Smooth muscle cell (in vitro differentiated cells): ENCODE measurements around the gene EVI5. TPM values are rescaled to one million over a fixed set of nuclear protein-coding genes. Genes with fewer than 3 reads are reported as not detected.

Experiments
- DNase-seq: peaks from one replicate; lab custom pipeline; 2025; ENCODE audit not compliant: unreplicated experiment; lab: John Stamatoyannopoulos, UW
- H2AFZ ChIP-seq: fragments of 200-600 bp; sonication (generic); 2 replicates; pipeline ENCODE4 v1.6.0; 2016; ENCODE audit warnings: antibody characterized with exemption, low read depth, mild to moderate bottlenecking
- H3F3A ChIP-seq: fragments of 200-600 bp; sonication (generic); 2 replicates; pipeline ENCODE4 v1.6.0; 2017; ENCODE audit warnings: antibody characterized with exemption, low read depth
- H3K27ac ChIP-seq: fragments of 200-600 bp; sonication (generic); 2 replicates; pipeline ENCODE4 v1.5.1; 2016; ENCODE audit warnings: low read depth, mild to moderate bottlenecking
- H3K27me3 ChIP-seq: fragments of 200-600 bp; sonication (generic); 2 replicates; pipeline ENCODE4 v1.6.1; 2016; ENCODE audit warnings: low read depth, mild to moderate bottlenecking
- H3K36me3 ChIP-seq: fragments of 200-600 bp; sonication (generic); 2 replicates; pipeline ENCODE4 v1.5.1; 2016; ENCODE audit warnings: low read depth
- H3K4me1 ChIP-seq: fragments of 200-600 bp; sonication (generic); 2 replicates; pipeline ENCODE4 v1.5.1; 2016; ENCODE audit warnings: low read depth
- H3K4me2 ChIP-seq: fragments of 200-600 bp; sonication (generic); 2 replicates; pipeline ENCODE4 v1.6.0; 2016; ENCODE audit warnings: mild to moderate bottlenecking
- H3K4me3 ChIP-seq: fragments of 200-600 bp; sonication (generic); 2 replicates; pipeline ENCODE4 v1.5.1; 2016; ENCODE audit warnings: mild to moderate bottlenecking
- H3K79me2 ChIP-seq: fragments of 200-600 bp; sonication (generic); 2 replicates; pipeline ENCODE4 v1.6.0; 2016; ENCODE audit warnings: low read depth, mild to moderate bottlenecking
- H3K9ac ChIP-seq: fragments of 200-600 bp; sonication (generic); 2 replicates; pipeline ENCODE4 v1.6.0; 2016; ENCODE audit warnings: low read depth
- H3K9me3 ChIP-seq: fragments of 200-600 bp; sonication (generic); replicated peaks from 2 replicates; pipeline ENCODE4 v1.5.1; 2016; ENCODE audit warnings: low read depth
- H4K20me1 ChIP-seq: fragments of 200-600 bp; sonication (generic); 2 replicates; pipeline ENCODE4 v1.6.0; 2016; ENCODE audit warnings: low read depth
- WGBS: methylation state at CpG from one replicate; pipeline ENCODE4 v1.1.7; 2016; ENCODE audit warnings: low lambda C conversion rate; 5-methylcytosine and 5-hydroxymethylcytosine counted together
- polyA plus RNA-seq: library from polyadenylated mRNA; unstranded; fragments of >200 nt; fragmentation: Nextera tagmentation; extraction: Ambion mirVana; gene quantifications from 2 replicates; pipeline ENCODE4 v1.2.1, GENCODE V29; 2016
- small RNA-seq: library from RNA; depleted of rRNA; stranded (forward); fragments of <200 nt; gene quantifications from one replicate; pipeline ENCODE3, GENCODE V24; 2014
- total RNA-seq: library from RNA; depleted of rRNA; stranded (reverse); fragments of >200 nt; gene quantifications from 2 replicates; pipeline ENCODE4 v1.2.3, GENCODE V29; 2014
- TF ChIP-seq, protein P1 (sequence below): fragments of 200-600 bp; sonication (generic); IDR thresholded peaks from 2 replicates; pipeline ENCODE4 v1.5.1; 2017; ENCODE audit warnings: borderline replicate concordance, mild to moderate bottlenecking, antibody characterized with exemption; ENCODE audit not compliant: insufficient read depth, poor library complexity, severe bottlenecking

The EVI5 gene
- total and polyA plus RNA-seq, 2 experiments from 2014 or later, result 35.4 to 47.6 TPM

DNA sequence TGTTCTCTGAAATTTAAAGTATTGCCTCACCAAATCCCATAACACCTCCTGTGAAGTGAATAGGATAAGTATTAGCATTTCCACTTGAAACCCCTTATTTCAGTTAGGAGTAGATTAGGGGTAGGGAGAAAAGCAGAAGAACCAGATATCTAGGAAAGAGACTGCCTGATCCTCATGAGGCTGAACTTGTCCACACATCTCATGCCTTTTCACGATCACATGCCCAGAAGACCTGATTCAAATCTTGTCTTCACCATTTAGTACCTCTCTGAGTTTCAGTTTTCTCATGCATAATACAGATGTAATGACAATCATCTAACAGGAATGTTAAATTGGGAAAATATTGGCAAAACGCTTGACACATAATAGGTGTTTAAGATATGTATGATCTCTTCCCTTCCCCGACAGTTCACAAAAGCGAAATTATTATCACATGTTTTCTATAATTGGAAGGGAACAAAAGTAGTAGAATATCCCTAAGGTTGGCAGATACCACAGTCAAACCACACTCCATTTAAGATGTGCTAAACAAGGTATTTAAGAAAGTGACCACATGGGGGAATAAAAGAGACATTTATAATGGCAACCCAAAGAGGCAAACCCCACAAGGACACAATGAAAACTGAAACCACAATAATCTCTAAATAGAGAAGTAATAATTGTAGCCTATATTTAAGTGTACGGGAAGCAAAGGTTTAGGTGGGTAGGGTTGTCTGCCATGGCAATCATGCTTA, 323.4 kb downstream of the EVI5 start:
- Histone ChIP-seq H3K79me2 (no peaks in the 10 kb centered on the region), H3K27ac (no peak overlapping the region), H4K20me1 (no peaks in the 10 kb centered on the region), H2AFZ (no peak overlapping the region), H3K4me3 (no peak overlapping the region), H3K4me1 (no peaks in the 10 kb centered on the region), H3K27me3 (no peaks in the 10 kb centered on the region), H3K9ac (no peak overlapping the region), H3K4me2 (no peak overlapping the region), H3F3A (no peaks in the 10 kb centered on the region), H3K36me3 (no peaks in the 10 kb centered on the region), H3K9me3 (no peaks in the 10 kb centered on the region)
- no peak for DNase-seq
- TF ChIP-seq, protein P1, sequence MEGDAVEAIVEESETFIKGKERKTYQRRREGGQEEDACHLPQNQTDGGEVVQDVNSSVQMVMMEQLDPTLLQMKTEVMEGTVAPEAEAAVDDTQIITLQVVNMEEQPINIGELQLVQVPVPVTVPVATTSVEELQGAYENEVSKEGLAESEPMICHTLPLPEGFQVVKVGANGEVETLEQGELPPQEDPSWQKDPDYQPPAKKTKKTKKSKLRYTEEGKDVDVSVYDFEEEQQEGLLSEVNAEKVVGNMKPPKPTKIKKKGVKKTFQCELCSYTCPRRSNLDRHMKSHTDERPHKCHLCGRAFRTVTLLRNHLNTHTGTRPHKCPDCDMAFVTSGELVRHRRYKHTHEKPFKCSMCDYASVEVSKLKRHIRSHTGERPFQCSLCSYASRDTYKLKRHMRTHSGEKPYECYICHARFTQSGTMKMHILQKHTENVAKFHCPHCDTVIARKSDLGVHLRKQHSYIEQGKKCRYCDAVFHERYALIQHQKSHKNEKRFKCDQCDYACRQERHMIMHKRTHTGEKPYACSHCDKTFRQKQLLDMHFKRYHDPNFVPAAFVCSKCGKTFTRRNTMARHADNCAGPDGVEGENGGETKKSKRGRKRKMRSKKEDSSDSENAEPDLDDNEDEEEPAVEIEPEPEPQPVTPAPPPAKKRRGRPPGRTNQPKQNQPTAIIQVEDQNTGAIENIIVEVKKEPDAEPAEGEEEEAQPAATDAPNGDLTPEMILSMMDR, result no peak
- WGBS, result 87% methylated on average over 5 of the region's 5 CpGs

DNA sequence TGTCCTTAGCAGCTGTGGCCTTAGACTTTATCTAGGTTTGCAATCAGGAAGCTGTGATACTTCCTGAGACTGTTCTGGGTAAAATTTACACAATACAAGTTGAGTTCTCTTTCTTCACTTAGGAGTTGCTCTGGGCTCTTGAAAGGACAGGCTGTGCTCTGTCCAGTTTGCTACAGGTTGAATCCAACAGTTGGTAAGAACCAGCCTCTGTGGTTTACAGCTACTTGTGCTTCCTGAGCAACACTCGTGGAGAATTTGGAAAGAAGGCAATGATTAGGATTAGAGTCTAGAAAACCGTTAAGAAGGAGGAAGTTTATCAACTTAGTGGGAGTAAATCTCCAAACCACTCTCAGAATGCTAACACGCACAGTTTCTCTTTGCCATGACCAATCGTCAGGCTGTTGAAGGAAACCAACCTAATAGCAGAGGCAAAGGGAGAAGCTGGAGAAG, 325.0 kb downstream of the EVI5 start:
- no peaks in the 10 kb centered on the region for H3K36me3 ChIP-seq
- H3F3A ChIP-seq, result no peaks in the 10 kb centered on the region
- H3K9me3 ChIP-seq, result no peaks in the 10 kb centered on the region
- TF ChIP-seq, protein P1, result no peak
- no peak overlapping the region for H3K4me2 ChIP-seq
- no peaks in the 10 kb centered on the region for H3K4me1 ChIP-seq
- WGBS, result 56% methylated on average over 4 of the region's 4 CpGs
- no peaks in the 10 kb centered on the region for H3K27me3 ChIP-seq
- H3K4me3 ChIP-seq, result no peak overlapping the region
- H3K9ac ChIP-seq, result no peak overlapping the region
- no peak for DNase-seq
- no peaks in the 10 kb centered on the region for H4K20me1 ChIP-seq
- no peak overlapping the region for H3K27ac ChIP-seq
- H3K79me2 ChIP-seq, result no peaks in the 10 kb centered on the region
- no peak overlapping the region for H2AFZ ChIP-seq

Small RNAs within 50 kb of the gene (small RNA-seq; reads per million reads assigned to genes)
- gene AC104332.2 (not detected), gene RNU4-59P (not detected)

Other genes with a start within 250 kb of the EVI5 start
- gene RPL5, start 46.9 kb upstream of the EVI5 start, total RNA-seq, result 1,043 and 1,121 TPM in 2 replicates
- 570 and 596 TPM in 2 replicates for gene RPL5, start 46.9 kb upstream of the EVI5 start, polyA plus RNA-seq
- gene DIPK1A, start 176.4 kb upstream of the EVI5 start, total RNA-seq, result 8.3 and 8.4 TPM in 2 replicates
- 7.3 and 8.4 TPM in 2 replicates for gene DIPK1A, start 176.4 kb upstream of the EVI5 start, polyA plus RNA-seq